Endometrium (tissue), 2 donors: Measurements from ENCODE around the gene ADSS1.

Source experiments
- FAIRE-seq: peaks from 2 replicates; lab custom pipeline; 2012; peaks lifted over from hg19 to GRCh38; lab: Jason Lieb, UNC
- donor health status: control.
- donor health status: control.

ADSS1 gene

DNA sequence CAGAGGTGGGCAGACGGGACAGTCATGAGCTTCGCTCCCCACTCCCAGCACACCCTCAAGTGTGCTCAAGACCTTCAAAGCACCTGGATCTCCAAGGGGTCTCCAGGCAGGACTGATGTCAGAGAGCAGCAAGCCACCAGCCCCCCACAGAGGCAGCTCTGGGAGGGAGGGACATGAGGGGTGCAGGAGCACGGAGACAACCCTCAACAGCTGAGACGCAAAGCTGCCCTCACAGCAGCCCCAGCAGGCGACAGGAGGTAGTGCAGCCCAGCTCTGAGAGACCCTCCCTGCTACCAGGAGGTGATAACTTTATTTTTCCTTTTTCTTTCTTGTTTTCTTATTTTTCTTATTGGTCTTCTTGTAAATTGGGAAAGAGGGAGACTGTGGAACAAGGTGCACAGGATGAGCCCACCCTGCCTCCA is 46.8 kb downstream of the ADSS1 start:
- no peak for FAIRE-seq

DNA sequence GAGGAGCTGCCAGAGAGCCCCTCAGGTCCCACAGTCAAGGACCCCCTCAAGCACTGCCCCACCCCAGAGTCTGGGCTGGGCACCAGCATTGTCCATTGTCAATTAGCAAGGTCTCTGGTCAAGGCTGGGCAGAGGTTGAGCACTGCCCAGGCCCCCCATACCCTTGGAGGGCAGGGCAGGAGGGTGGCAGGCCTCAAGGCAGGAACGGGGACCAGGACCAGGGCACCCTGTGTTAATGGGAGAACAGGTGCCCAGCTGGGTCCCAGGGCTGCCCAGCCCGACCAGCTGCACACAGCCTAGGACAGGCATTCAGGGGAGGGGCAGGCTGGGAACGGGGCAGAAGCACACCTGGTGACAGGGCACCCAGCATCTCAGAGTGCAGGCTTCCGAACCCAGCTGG is 47.3 kb downstream of the ADSS1 start:
- FAIRE-seq = no peak

DNA sequence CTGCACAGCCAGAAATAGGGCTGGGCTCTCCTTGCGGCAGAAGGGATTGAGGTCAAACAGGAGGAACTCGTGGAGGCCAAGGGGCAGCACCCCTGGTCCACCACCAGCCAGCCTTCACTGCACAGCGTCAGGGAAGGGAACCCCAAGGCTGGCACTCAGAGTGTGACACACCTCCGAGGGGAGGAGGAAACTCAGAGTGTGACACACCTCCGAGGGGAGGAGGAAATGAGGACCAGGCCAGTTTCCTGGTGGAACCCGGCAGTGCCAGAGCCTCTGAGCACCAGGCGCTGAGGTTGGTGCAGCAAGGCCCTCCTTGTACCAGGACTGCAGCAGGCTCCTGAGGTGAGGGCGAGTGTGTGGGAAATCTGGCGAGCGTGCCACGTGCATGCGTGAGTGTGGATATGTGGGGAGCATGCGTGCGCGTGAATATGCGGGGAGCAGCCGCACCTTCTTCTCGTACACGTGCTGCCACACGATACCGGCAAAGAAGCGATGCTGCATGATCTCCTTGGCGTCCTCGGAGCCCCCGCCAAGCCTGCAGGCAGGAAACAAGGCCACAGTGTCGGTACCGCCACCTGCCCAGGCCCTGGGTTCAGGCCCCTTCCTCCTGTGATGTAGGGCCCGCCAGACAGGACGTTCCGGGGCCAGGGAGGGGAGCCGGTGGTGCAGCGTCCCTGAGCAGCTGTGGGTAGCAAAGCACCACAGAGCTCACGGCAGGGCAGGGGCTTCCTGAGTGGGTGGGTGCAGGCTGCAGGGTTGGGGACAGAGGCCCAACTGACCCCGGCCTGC is 48.1 kb downstream of the ADSS1 start:
- FAIRE-seq = no peak

DNA sequence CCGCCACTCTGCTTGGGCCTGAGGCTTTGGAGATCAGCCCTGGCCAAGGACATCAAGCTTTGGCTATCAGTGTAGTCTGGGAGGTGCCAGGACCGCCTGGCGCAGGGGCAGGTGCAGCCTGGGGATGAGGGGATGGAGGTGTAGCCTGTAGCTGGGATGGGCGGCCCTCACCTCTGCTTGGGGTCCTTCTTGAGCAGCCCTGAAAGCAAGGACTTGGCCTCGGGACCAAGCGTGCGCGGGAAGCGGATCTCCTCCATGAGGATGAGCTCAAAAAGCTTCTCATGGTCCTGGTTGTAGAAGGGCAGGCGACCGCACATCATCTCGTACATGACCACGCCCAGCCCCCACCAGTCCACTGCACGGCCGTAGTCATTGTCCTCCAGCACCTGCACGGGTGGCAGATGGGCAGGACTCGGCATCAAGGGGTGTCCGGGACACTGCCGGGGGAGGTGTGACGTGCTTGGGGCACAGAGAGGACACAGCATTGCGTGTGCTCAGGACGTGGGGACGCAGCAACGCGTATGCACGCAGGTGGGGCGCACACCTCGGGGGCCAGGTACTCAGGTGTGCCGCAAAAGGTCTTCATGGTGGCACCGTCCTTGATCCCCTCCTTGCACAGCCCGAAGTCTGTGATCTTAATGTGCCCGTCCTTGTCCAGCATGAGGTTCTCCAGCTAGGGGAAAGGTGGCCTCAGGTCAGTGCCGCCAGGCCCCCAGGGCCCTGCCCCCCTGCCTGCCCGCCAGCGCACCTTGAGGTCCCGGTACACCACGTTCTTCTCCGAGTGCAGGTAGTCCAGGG is 48.9 kb downstream of the ADSS1 start:
- FAIRE-seq = no peak

DNA sequence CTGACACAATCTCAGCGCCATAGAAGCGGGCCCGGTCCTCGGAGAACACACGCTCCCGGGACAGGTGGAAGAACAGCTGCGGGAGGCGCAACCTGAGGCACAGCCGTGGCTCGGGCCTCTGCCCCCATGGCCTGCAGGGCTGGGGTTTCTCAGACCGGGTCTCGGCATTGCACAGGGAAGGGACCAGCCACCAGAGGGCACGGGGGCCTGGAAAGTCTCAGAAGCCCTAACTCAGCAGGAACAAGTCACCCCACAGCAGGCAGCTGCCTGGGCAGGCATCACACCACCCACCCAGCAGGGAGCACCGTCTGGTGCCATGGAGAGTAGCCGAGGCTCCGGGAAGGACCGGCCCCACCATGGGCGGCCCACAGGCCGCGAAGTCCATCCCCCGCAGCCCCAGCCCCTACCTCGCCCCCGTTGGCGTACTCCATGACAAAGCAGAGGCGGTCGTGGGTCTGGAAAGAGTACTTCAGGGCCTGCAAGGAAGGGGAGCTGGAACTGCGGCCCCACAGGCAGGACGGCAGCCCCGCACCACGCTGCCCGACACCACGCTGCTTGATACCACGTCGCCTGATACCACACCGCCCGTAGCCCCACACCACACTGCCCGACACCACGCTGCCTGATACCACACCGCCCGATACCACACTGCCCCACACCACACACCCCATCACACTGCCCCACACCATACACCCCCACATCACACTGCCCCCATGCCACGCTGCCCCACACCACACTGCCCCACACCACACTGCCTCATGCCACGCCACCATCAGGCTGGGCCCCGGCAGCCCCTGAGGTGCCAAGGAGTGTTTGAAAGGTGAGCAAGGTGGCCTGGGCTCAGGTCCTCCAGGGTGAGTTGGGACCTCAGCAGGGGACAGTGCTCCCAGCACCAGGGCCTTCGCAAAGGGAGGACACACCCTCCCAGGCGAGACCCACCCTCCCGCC is 49.8 kb downstream of the ADSS1 start:
- no peak for FAIRE-seq

DNA sequence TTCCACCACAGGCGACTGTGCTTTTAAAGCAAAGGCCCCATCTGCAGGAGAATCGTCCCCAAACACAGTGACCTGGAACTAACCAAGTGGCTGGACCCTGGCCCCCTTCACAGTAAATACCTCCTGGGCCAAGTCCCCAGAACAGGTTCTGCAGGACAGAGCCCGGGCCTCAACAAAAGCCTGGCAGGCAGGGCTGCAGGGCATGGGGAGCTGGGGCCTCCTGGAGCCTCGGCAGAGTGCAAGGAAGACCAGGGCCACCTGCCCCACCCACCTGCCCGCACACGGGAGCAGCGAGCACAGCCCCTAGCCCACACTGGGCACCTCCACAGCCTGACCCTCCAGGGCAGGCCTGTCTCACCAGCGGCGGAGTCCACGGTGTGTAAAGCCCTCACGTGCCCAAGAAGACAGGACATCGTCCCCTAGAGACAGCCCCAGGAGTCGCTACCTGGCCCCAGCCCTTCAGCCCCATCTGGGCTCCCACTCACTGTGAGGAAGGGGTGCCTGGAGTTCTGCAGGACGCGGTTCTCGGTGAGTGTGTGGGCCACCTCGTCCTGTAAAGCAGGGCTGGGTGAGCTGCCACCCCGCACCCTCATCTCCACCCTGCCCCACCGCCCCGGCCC is 50.5 kb downstream of the ADSS1 start:
- FAIRE-seq = no peak

DNA sequence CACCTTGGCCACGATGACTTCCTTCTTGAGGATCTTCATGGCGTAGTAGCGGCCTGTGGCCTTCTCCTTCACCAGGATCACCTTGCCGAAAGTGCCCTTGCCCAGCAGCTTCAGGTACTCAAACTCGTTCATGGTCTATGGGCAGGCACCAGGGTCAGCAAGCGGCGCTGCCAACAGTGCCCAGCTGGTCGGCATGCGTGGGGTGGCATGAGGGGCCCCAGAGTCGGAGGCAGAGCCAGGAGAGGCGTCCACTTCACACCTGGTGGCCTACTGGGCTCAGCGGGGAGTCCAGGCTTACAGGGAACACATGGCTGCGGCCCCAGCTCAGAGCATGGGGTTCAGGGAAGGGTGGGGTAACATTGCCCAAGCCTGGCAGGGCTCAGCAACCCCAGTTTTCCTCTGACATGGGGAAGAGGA is 51.1 kb downstream of the ADSS1 start:
- FAIRE-seq = no peak

DNA sequence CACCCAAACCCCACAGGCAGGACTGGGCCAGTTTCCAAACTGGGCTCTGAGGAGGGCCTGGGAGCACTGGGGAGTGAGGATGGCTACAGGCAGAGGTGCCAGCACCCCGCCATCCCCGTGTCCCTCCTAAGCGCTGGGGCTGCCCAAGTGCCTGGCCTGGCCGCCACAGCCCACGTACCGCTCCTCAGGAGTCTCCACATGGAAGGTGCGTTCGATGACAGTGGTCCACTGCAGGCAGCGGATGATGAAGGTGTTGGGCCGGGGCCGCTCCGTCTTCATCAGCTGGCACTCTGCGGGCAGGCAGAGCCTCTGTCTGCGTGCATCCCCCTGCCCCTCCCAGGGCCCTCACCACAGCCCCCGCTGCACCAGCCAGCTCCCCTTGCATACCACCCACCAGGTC is 52.5 kb downstream of the ADSS1 start:
- no peak for FAIRE-seq

DNA sequence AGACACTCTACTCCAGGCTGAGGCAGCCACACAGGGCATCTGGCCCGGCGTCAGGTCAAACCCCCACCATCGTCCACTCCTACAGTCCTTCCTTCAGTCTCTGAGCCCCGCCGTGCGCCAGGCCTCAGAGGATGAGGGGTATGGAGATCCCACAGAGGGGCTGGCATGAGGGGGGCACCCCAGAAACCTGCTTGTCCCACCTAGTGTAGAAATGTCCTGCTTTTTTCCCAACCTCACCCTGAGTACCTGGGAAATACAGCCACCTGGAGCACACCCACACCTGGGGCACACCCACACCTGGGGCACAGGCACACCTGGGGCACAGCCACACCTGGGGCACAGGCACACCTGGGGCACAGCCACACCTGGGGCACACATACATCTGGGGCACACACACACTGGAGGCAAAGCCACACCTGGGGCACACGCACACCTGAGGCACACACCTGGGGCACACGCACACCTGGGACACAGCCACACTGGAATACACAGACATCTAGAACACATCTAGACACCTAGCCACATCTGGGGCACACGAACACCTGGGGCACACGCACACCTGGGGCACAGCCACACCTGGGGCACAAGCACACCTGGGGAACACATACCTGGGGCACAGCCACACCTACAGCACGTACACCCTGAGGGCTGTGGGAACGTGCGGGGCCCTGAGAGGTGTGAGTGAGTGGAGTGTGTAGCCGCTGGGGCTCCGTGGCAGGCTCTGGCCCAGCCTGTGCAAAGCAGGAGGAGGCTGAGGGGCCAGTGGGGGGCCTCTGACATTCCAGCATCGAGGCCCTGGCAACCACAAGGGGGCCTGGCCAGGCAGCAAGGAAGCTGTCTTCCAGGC is 53.2 kb downstream of the ADSS1 start:
- no peak for FAIRE-seq

DNA sequence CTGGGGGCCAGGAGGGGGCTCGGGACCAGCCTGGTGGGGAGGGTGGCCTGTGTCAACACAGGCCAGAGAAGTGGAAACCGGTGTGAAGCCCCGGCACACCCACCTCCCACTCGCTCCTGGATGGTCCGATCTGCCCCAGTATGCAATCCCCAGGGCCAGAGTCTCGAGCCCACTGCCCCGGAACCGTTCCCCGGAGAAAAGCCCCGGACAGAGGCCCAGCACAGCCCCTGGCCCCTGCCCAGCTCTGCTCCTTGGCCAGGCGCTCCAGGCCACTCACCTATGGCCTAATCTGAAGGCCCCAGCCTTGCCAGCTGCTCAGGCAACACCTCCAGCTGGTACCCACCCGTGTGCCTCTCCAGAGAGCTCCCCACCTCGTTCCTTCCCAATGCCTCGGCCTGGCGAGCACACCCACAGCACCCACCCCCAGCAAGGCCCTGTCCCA is 53.8 kb downstream of the ADSS1 start:
- no peak for FAIRE-seq

DNA sequence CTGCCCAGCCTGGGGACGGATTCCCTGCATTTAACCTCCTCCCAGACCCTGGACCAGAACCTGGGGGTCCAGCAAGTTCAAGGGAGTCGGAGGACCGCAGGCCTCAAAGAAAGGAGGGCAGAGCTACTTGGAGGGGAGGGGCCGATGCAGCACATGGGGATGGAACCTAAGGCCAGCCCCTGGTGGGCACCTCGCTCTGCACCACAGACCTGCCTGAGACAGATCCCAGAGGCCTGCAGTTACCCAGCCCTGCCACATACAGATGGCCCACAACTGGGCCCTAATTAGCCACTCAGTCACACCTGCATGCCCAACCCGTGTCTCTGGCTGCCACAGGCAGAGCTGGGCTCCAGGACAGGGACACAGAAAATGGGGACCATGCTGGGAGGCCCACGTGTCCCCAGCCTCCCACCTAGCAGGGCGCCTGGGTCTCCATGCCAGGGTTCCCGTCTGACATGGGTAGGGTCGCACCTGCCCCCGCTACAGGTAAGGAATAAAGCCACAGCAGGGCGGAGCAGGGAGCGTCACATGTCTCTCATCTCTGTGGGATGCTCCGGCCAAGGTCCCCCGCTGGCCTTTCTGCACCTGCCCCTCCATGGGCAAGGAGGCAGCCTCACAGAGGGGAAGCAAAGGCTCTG is 54.8 kb downstream of the ADSS1 start:
- FAIRE-seq = no peak

DNA sequence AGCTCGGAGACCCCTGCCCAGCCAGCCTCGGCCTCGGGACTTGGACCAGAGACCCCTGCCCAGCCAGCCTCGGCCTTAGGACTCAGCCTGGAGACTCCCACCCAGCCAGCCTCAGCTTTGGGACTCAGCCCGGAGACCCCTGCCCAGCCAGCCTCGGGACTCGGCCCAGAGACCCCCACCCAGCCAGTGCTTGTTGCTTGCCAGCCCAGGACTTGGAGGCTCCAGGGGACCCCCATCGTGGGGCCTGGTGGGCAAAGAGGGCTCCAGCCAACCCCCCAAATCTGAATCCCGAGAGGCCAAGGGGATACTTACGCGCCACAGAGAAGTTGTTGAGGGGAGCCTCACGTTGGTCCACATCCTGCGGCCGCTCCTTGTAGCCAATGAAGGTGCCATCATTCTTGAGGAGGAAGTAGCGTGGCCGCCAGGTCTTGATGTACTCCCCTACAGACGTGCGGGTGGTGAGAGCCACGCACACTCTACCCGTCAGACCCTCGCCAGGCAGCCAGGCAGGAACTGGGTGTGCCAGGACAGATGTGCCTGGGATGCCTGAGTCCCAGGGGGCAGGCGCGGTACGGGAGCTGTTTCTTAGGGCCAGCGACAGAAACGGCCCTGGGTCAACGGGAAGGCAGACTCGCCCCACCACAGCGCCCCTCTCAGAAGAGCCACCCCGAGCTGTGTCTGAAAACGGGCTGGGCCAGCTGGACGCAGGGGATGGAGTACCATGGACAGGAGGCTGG is 55.9 kb downstream of the ADSS1 start:
- no peak for FAIRE-seq

DNA sequence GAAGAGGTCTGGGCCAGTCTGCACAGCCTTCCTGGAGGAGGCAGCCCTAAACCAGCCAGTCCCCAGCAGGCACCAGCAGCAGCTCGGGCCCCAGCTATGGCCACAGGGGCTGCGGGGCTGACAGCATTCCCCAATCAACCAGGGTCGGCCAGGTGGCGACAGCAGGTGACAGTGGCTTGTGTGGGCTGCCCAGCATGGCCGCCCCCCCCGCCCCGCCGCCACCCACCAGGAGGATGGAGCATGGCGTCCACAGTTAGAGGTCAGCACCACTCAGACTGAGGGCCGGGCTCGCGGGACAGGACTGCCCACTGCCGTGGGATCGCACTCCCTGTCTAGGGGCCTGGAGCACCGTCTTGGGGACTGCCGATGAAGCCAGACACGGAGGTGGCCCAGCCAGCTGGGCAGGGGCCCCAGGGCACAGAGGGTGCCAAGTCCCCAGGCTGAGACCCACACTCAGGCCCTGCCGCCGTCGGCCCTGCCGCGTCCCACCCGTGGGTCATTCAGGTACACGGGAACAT is 56.5 kb downstream of the ADSS1 start:
- FAIRE-seq = no peak

DNA sequence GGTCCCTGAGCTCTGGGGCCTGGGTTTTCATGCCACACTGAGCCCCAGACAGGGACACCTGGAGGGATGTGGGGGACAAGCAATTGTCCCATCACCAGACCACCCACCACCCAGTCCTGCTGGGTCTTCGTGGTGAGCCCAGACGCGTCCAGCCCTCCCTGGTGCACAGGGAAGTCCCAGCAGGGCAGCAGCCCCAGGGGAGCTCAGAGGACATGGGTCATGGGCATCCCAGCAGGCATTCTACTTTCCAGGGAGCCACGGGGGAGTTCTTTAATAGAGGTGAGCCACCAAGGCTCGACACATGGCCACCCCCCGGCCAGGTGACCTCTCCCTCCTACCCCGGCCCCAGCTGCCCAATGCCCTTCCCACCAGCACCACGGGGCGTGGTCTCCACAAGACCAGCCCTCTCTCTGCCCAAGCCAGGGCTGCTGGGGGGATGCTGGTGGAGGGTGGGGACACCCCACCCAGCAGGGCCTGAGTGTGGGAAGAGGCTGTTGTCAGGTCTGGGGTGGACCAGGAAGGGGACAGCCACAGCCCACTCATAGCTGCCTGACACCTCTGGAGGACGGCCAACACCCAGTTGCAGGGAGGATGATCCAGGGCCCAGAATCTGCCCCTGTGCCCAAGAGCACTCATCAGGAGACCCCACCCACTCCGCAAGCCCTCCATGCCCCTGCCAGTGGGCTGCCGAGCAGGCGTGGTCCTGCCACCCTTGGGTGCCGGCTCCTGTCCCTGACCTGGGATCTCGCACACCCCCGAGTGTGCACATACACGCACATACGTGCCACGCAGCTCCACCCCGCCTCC is 57.4 kb downstream of the ADSS1 start:
- FAIRE-seq = no peak

DNA sequence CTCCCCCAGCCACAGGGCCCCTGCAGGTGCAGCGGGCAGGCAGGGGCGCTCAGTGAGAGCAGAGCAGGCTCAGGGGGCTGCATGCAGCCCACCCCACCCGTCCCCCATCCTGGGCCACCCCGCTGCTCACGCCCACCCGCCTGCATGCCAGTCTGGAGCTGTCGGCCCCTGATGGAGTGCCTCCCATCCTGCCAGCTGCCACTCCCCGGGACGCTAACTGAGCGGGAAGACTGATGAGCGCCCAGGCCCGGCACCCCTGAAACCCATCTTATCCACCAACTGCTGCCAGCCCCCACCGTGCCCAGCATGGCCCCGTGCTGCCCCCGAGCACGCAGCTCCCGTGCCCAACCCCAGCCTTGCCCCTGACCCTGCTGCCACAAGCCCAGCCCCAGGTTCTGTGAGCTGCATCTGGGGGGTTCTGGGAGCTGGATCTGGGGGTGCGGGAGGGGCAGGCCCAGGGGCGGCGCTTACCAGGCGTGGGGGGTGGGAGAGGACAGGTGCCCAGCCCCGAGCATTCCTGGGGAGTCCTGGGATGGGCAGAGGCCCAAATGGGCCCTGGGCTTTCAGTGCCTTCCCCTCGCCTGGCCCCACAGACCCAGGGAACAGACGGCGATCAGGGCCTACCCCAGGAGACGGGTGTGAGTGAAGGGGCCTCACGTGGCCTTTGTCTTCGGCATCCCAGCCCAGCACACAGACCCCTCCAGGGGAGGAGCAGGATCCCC is 58.2 kb downstream of the ADSS1 start:
- no peak for FAIRE-seq

DNA sequence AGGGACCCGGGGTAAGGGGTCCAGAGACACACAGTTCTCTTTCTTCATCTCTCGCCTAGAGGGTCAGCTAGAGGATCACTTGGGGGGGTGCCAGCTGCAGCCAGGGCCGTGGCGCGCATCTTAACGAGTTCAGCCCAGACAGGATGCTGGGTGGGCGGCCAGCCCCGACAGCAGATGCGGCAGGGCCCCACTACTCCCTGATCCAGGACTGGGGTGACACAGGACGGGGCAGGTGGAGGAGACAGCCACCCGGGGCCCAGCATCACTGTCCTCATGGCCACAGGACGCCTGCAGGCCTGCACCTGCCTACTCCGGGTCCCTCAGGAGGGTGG is 58.7 kb downstream of the ADSS1 start:
- no peak for FAIRE-seq

DNA sequence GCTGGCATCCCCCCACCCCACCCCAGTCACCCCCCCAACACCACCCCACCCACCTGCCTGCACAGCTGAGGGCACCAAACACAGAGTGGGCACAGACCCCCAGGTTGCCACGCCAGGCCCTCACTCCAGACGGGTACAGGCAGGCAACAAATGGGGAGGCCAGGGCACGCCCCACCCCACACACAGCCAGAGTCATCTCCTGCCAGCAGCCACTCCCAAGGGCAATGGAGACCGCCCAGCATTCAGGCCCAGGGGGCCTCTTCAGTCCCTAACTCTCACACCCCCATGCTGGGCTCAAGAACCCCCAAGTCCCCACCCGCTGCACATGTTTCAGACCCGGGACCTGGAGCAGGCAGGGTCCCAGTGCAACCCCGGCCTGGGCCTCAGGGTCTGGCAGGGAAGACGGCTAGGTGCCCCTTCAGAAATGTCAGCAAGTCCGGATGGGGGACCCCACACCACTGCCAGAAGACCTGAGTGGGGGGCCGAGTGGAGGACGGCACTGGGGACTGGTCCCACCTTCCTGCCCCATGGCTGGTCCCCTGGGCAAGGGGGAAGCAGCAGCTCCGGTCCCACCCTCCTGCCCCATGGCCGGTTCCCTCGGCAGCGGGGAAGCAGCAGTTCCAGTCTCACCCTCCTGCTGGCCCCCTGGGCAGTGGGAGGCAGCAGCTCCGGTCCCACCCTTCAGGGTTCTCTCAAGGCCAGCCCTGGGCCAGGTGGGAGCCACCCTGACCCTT is 59.6 kb downstream of the ADSS1 start:
- no peak for FAIRE-seq

DNA sequence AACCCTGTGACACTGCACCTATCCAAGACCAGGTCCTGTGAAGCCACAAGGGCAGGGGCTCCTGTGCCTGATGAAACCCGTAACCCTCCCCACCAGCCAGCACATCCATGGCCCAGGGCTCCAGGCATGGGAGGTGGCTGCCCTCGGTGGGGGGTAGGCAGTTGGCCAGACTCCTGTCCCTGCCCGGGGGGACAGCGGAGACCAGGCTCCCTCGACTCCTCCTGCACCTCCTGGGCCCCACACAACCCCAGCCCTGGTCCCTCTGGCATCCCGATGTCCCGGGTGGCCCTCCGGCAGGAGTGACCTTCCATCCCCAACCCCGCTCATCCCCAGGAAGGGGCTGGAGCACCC is 60.2 kb downstream of the ADSS1 start:
- no peak for FAIRE-seq
